OCI-LY7 (cell line): ENCODE results near the gene ZNF622.

Experiments
- CTCF ChIP-seq: fragments of 200-600 bp; sonication (generic); conservative IDR thresholded peaks from 2 replicates; pipeline ENCODE4 v1.5.1; 2014; ENCODE audit warnings: mild to moderate bottlenecking, antibody characterized with exemption, low read length, moderate library complexity, mixed read lengths
- EZH2phosphoT487 ChIP-seq: fragments of 200-600 bp; sonication (generic); IDR thresholded peaks from 2 replicates; pipeline ENCODE4 v1.6.1; 2018; ENCODE audit warnings: low read depth, borderline replicate concordance, mild to moderate bottlenecking, mixed run types, antibody characterized with exemption, low read length, moderate library complexity, mixed read lengths

DNA sequence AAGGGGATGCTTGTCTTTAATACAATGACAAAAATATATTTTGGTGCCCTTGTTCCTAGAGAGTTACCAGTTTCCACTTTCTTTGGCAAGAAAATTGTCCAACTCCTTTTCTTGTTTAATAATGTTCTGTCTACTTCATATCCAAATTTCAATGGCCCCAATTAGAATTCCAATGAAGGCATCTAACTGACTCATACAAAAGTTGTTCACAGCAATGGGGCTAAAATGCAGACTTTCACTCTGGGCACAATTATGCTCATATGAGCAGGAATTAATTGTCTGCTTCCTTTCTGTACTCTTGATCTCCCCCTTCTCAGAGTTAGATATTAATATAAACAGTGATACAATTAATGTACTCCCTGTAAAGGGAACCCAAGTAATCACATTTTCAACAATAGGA, 42.1 kb upstream of the ZNF622 start:
- TF ChIP-seq CTCF = no peak
- no peak for TF ChIP-seq EZH2phosphoT487
